Stimulated activated effector memory CD8-positive, alpha-beta T cell treated with anti-CD3 and anti-CD28 coated beads, Interleukin-12 subunit alpha, Interleukin-12 subunit beta, amount 100 ng/mL, for 72 hours (primary cell): ENCODE results near the gene UTF1.
"Not testable (repeated sequence)": the region's sequence is repeated elsewhere in the genome, so short reads cannot be mapped to it uniquely, and the experiment has no call there.

ENCODE experiments used
- ATAC-seq: fragments of 150-1000 bp; cut with Tn5 transposase; 2 replicates; pipeline ENCODE4 v1.10.0; 2021
- DNase-seq, 2 donors: peaks; one replicate each; pipeline ENCODE4 v3.0.0; 2021 to 2022; ENCODE audit warnings: low spot score in 2 of 2
- H3K27ac Mint-ChIP-seq: one replicate; pipeline ENCODE4 v1.8.0; 2022; ENCODE audit warnings: mild to moderate bottlenecking, mixed read lengths
- H3K36me3 Mint-ChIP-seq: one replicate; pipeline ENCODE4 v1.8.0; 2022; ENCODE audit warnings: mild to moderate bottlenecking, mixed read lengths
- H3K4me1 Mint-ChIP-seq: one replicate; pipeline ENCODE4 v1.8.0; 2022; ENCODE audit warnings: mixed read lengths
- H3K4me3 Mint-ChIP-seq: one replicate; pipeline ENCODE4 v1.8.0; 2022; ENCODE audit warnings: mild to moderate bottlenecking, mixed read lengths
- H3K9me3 Mint-ChIP-seq: one replicate; pipeline ENCODE4 v1.8.0; 2022; ENCODE audit warnings: mixed read lengths

The UTF1 gene

DNA sequence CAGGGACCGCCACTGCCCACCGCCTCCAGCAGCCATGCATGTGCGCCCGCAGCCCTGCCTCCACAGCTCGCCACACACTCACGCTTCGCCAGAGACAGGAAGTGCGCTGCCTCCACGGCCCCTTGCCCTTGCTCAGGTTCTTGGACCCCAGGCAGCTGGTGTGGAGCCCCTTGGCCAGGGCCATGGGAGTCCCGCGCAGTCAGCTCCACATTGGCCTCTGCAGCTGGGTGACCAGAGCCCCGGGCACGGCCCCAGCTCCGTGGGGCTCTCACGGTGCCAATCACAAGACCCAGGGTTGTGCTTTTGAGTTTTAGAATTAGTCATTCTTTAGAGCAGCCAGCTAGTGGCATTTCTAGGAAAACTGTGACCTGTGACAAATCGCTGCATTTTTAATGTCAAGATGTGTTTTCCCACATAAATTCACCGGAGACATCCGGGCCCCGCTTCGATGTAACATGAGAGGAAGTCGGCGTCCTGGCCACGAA, 4.3 kb upstream of the UTF1 start:
- peak overlapping the region; percentile 26 for H3K27ac Mint-ChIP-seq
- DNase-seq (no peak), ATAC-seq (peak; percentile 80)
- H3K36me3 Mint-ChIP-seq: no peaks in the 10 kb centered on the region
- no peaks in the 10 kb centered on the region for H3K9me3 Mint-ChIP-seq
- H3K4me3 Mint-ChIP-seq: peak overlapping the region; percentile 60
- peaks cover 30% of the 10 kb centered on the region for H3K4me1 Mint-ChIP-seq

- Mint-ChIP-seq H3K4me1 (peaks cover 26% of the 10 kb centered on the region), H3K27ac (no peak overlapping the region), H3K36me3 (no peaks in the 10 kb centered on the region), H3K9me3 (no peaks in the 10 kb centered on the region), H3K4me3 (peak overlapping the region; percentile 60)
- ATAC-seq (peak; percentile 47), DNase-seq (no peak)
These were observed 3.7 kb upstream of the UTF1 start for GRCh38 chr10:133226251-133226808.

DNA sequence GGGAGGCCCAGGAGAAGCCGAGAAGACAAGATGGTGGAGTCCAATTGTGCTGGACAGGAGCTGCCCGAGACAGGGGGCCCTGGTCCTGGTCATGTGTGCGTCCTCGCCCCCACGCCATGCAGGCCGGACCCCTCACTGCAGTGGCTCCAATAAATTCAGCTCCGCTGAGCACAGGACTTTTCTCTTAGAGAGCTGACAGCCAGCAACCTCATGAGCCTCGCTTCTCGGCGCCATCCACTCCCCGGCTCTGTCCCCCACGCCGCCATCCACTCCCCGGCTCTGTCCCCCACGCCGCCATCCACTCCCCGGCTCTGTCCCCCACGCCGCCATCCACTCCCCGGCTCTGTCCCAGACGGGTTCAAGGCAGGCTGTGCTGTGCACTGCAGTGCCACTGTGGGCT, 2.8 kb upstream of the UTF1 start:
- no peak for DNase-seq
- peaks cover 26% of the 10 kb centered on the region for H3K4me1 Mint-ChIP-seq
- ATAC-seq: no peak

GRCh38 chr10:133229265-133230043, 563 bp upstream of the UTF1 start:
- DNase-seq (no peak), ATAC-seq (no peak)
- Mint-ChIP-seq H3K36me3 (no peaks in the 10 kb centered on the region), H3K9me3 (no peaks in the 10 kb centered on the region), H3K4me1 (peaks cover 26% of the 10 kb centered on the region), H3K4me3 (peak overlapping the region; percentile 49), H3K27ac (no peak overlapping the region)

More for the DNA sequence above, 2.8 kb upstream of the UTF1 start:
- Mint-ChIP-seq H3K9me3 (no peaks in the 10 kb centered on the region), H3K36me3 (no peaks in the 10 kb centered on the region), H3K4me3 (no peak overlapping the region), H3K27ac (no peak overlapping the region)

GRCh38 chr10:133230387-133231195, 574 bp downstream of the UTF1 start:
- ATAC-seq: no peak
- no peak overlapping the region for H3K27ac Mint-ChIP-seq
- H3K4me1 Mint-ChIP-seq: peaks cover 21% of the 10 kb centered on the region
- H3K9me3 Mint-ChIP-seq: no peaks in the 10 kb centered on the region
- DNase-seq: no peak
- H3K4me3 Mint-ChIP-seq: peak overlapping the region; percentile 24
- H3K36me3 Mint-ChIP-seq: no peaks in the 10 kb centered on the region

- H3K36me3 Mint-ChIP-seq: no peaks in the 10 kb centered on the region
- peaks cover 13% of the 10 kb centered on the region for H3K4me1 Mint-ChIP-seq
- H3K9me3 Mint-ChIP-seq: no peaks in the 10 kb centered on the region
- H3K4me3 Mint-ChIP-seq: peak overlapping the region; percentile 24
- no peak overlapping the region for H3K27ac Mint-ChIP-seq
- ATAC-seq (no peak), DNase-seq (no peak)
These were observed 1.4 kb downstream of the UTF1 start for GRCh38 chr10:133231244-133231945.

DNA sequence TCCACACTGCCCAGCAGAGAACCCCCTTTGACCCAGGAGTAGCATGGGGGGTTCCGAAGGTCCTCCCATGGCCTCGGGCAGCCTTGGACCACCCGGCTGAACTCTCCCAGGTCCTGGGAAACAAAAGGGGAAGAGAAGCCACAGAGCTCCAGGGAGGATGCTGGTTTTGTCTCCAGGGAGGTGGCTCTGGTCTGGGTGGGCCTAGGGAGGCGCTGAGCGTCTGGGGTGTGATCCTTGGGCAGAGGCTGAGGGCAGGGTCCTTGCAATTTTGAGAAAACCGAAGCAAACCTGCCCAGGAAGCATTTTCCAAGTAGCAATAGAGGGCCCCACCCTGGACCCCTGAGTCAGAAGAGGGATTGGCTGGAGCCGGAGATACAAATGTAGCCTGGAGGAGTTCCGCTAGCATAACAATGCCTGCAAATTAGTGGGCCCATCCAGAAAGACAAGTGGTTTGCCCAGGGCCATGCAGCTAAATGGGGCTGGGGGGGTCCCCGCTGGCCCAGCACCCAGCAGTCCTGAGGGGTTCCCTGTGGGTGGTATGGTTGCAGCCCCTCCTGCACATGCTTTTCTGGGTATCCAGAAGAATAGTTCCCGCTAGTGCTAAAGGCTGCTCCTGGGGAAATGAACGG, 2.0 kb downstream of the UTF1 start:
- Mint-ChIP-seq H3K4me1 (peaks cover 7% of the 10 kb centered on the region), H3K27ac (no peak overlapping the region), H3K36me3 (no peaks in the 10 kb centered on the region), H3K4me3 (peak overlapping the region; percentile 24), H3K9me3 (no peaks in the 10 kb centered on the region)
- ATAC-seq (no peak), DNase-seq (no peak)

DNA sequence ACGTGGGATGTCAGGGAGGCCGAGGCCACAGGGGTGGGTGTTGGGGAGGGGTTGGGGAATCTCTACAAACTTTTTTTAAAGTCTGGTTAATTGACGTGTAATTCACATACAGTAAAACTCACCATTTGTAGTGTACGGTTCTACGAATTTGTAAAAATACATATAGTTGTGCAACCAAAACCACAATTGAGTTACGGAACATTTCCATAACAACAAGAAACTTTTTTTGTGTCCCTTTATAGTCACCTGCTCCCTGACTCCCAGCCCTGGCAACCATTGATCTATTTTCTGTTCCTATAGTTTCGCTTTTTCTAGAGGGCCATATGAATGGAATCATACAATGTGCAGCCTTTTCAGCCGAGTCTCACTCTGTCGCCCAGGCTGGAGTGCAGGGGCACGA, 4.8 kb downstream of the UTF1 start:
- H3K4me1 Mint-ChIP-seq: not testable (repeated sequence)

GRCh38 chr10:133235265-133235855, 5.3 kb downstream of the UTF1 start:
- peak; percentile 43 for ATAC-seq
- peak overlapping the region; percentile 68 for H3K4me3 Mint-ChIP-seq
- H3K27ac Mint-ChIP-seq: no peak overlapping the region

More for the DNA sequence above, 4.8 kb downstream of the UTF1 start:
- H3K4me3 Mint-ChIP-seq: peak overlapping the region; percentile 68
- not testable (repeated sequence) for DNase-seq, H3K36me3 Mint-ChIP-seq, H3K9me3 Mint-ChIP-seq, H3K27ac Mint-ChIP-seq, ATAC-seq

DNA sequence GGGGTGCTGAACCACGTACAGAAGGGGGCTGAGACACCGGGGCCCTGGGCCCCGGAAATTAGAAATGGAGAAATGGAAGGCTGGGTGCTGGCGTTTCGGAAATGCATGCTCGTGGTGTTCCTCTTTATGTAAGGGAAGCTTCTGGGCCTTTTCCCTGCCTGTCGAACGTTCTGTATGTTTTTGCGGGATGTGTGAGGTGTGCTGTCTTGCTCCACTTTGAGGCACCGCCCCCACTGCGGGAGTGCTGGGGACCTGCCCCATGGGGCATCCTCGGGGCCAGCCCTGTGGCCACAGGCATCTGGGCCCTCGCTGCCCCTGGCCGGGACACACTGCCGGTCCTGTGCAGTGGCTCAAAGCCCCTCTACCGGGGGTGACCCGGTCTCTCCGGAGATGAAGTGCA, 5.9 kb downstream of the UTF1 start:
- DNase-seq (no peak), ATAC-seq (no peak)
- Mint-ChIP-seq H3K27ac (no peak overlapping the region), H3K36me3 (no peaks in the 10 kb centered on the region), H3K9me3 (no peaks in the 10 kb centered on the region), H3K4me1 (peaks cover 5% of the 10 kb centered on the region), H3K4me3 (peak overlapping the region; percentile 68)

More at GRCh38 chr10:133235265-133235855, 5.3 kb downstream of the UTF1 start:
- no peaks in the 10 kb centered on the region for H3K36me3 Mint-ChIP-seq
- DNase-seq: no peak
- H3K9me3 Mint-ChIP-seq: no peaks in the 10 kb centered on the region
- H3K4me1 Mint-ChIP-seq: no peaks in the 10 kb centered on the region

DNA sequence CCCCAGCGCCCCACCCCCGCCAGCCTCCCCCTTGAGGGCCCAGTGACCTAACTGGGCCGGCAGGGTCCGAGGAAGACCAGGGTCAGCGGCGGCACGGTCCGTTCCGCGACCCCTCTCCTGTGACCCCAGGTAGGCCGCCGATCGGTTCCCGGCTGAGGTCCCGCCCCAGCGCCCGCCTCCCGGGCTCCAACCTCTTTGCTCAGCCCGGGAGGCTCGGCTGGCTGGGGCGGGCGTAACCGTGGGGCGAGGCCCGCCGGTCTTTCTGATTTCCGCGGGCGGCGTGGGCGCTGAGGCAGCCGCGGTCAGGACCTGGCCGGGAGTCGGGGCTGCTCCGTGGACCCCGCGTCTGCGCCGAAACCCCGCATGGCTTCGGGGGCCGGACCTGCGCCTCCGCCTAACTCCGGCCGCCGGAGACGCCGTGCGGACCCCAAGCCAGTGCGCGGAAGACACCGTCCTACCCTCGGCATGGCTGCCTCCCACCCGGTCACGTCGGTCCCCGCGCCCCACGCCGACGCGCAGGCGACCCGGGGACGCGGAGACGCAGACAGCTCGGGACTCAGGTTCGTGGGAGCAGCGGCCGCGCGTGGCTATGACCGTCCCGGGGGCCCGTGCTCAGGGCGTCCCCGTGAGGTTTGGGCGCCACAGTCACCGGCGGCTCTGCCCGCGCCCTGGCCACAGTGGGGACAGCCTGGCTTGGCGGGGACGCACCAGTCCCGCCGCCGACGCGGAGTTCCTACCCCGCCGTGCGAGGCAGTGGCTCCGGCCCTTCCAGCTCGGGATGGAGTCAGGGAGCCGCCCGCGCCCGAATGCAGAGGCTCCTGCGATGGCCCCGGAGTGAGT, 6.6 kb downstream of the UTF1 start:
- Mint-ChIP-seq H3K4me1 (peaks cover 12% of the 10 kb centered on the region), H3K36me3 (no peaks in the 10 kb centered on the region), H3K27ac (no peak overlapping the region), H3K9me3 (no peaks in the 10 kb centered on the region), H3K4me3 (peak overlapping the region; percentile 68)
- DNase-seq (no peak), ATAC-seq (peak; percentile 19)

GRCh38 chr10:133237241-133237587, 7.2 kb downstream of the UTF1 start:
- ATAC-seq: no peak
- peaks cover 17% of the 10 kb centered on the region for H3K4me1 Mint-ChIP-seq
- H3K9me3 Mint-ChIP-seq: no peaks in the 10 kb centered on the region
- H3K4me3 Mint-ChIP-seq: peak overlapping the region; percentile 38
- no peak for DNase-seq
- no peak overlapping the region for H3K27ac Mint-ChIP-seq
- H3K36me3 Mint-ChIP-seq: no peaks in the 10 kb centered on the region

DNA sequence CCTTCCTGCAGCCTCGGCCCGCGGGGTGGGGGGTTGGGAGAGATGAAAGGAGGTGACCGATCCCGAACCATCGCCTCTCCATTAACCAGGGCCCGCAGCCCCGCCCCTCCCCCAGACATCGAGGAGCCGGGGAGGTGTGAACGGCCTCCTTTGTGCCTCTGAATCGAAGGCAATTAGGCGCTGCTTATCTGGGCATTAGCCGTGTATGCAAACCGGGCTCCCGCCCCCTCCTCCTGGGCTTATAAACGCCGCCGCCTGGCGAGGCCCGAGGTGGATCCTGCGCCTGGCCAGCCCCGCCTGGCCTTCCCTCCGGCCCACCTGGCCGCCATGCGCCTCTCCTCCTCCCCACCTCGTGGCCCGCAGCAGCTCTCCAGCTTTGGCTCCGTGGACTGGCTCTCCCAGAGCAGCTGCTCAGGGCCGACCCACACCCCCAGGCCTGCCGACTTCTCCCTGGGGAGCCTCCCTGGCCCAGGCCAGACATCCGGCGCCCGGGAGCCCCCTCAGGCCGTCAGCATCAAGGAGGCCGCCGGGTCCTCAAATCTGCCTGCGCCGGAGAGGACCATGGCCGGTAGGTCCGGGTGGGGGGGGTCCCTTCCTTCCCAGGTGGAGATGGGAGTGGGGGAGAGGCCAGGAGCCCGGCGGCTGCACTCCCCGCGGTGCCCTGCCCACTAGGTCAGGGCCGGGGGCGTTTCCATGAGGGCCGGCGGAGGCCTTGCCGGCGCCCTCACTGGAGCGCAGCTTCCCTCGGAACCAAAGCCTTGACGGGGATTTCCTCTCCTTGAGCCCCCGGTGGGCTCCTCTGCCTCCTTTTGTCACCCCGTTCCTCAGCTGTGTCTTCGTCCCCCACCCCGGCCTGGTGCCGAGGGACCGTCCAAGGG, 7.8 kb downstream of the UTF1 start, which contains the start of gene VENTX:
VENTX (plus strand) TSS at position 268 of the 878 bp plus-strand sequence; CDS start at position 328, 60 bp downstream.
- no peak for ATAC-seq
- Mint-ChIP-seq H3K4me3 (peak within 1 kb of the TSS; percentile 38), H3K36me3 (no peaks in the 10 kb centered on the region), H3K9me3 (no peaks in the 10 kb centered on the region), H3K4me1 (peaks cover 23% of the 10 kb centered on the region), H3K27ac (no peak within 1 kb of the TSS)
- DNase-seq: no peak
